Measurements from ENCODE around the gene IPO8.
"Not testable (repeated sequence)": the region's sequence is repeated elsewhere in the genome, so short reads cannot be mapped to it uniquely, and the experiment has no call there.

- not testable (repeated sequence) for TF ChIP-seq POU2F2, POLR2A, POLR2AphosphoS5, TAF1 (IDR thresholded peaks at IDR 0.05; ENCODE audit: low read depth, low read length)
Measured at GRCh38 chr12:30588572-30588971, 107.1 kb downstream of the IPO8 start.

Measured in GM12891 (cell line).